Activated CD4-positive, alpha-beta memory T cell treated with anti-CD3 and anti-CD28 coated beads for 36 hours (primary cell): ENCODE results near the gene CPSF4. TPM values are rescaled to one million over a fixed set of nuclear protein-coding genes. Genes with fewer than 3 reads are reported as not detected.
"Not testable (repeated sequence)": the region's sequence is repeated elsewhere in the genome, so short reads cannot be mapped to it uniquely, and the experiment has no call there.

ENCODE experiments used
- CTCF ChIA-PET: fragments of 350-600 bp; sonication (Branson Sonifier 250); formaldehyde crosslinking; loops from one replicate; lab custom pipeline; 2021; ENCODE audit warnings: antibody characterized with exemption, inconsistent platforms; lab: Charles Lee
- POLR2A ChIA-PET: fragments of 350-600 bp; sonication (Branson Sonifier 250); formaldehyde crosslinking; loops from one replicate; lab custom pipeline; 2021; ENCODE audit warnings: antibody characterized with exemption; lab: Charles Lee
- DNase-seq: peaks from one replicate; pipeline ENCODE4 v3.0.0-alpha.2; 2020
- H3K27ac Mint-ChIP-seq: one replicate; pipeline ENCODE4 v1.8.0; 2021; ENCODE audit warnings: mixed read lengths
- H3K27me3 Mint-ChIP-seq: one replicate; pipeline ENCODE4 v1.8.0; 2021; ENCODE audit warnings: mixed read lengths
- H3K36me3 Mint-ChIP-seq: one replicate; pipeline ENCODE4 v1.8.0; 2021; ENCODE audit warnings: mixed read lengths
- H3K4me1 Mint-ChIP-seq: one replicate; pipeline ENCODE4 v1.8.0; 2021; ENCODE audit warnings: low read depth, mixed read lengths
- H3K4me3 Mint-ChIP-seq: one replicate; pipeline ENCODE4 v1.8.0; 2021; ENCODE audit warnings: mild to moderate bottlenecking, mixed read lengths
- H3K9me3 Mint-ChIP-seq: one replicate; pipeline ENCODE4 v1.8.0; 2021; ENCODE audit warnings: mixed read lengths
- intact Hi-C: fragments of 100-400 bp; cut with micrococcal nuclease; formaldehyde crosslinking; loops from one replicate; pipeline ENCODE4 v1.15.1; 2023
- total RNA-seq, 2 experiments: library from RNA; stranded (reverse); gene quantifications; one replicate each; pipeline ENCODE4 v1.2.3, GENCODE V29; 2021

The CPSF4 gene
- total RNA-seq, 2 experiments from 2014 or later = 57.7 to 60.3 TPM

GRCh38 chr7:99499721-99500636, 61.2 kb downstream of the CPSF4 start, which contains the start of gene ZNF394:
Gene ZNF394, minus strand, starts transcription at chr7:99500281. Its CDS starts 188 bp downstream, at chr7:99500093.
- ChIA-PET POLR2A (interaction anchor here (0.6 to 2.5 kb wide), 8 partner anchors 23 to 124 kb away, joined by 3 to 13 read pairs (median 6); partner anchors contain the start of genes FAM200A, ZNF655, ZNF789 and ZSCAN25), CTCF (interaction anchor here (0.6 to 1.2 kb wide), 3 partner anchors 15 to 356 kb away, joined by 3 to 4 read pairs (median 3); partner anchors contain the start of genes CPSF4 and PTCD1)
- Mint-ChIP-seq H3K4me1 (peaks cover 21% of the 10 kb centered on the region), H3K27ac (peak within 1 kb of the TSS; percentile 99), H3K27me3 (no peaks in the 10 kb centered on the region), H3K9me3 (no peaks in the 10 kb centered on the region), H3K4me3 (peak within 1 kb of the TSS; percentile 99), H3K36me3 (peaks cover 34% of the 10 kb centered on the region)
- intact Hi-C loops = loop anchor here (1.0 to 10.0 kb wide), 7 partner anchors 28 to 1752 kb away; partner anchors contain the start of genes BUD31, COPS6, FAM200A and PDAP1
- peak; percentile 94 for DNase-seq

- Mint-ChIP-seq H3K27me3 (no peaks in the 10 kb centered on the region), H3K4me1 (peaks cover 24% of the 10 kb centered on the region), H3K9me3 (no peaks in the 10 kb centered on the region), H3K27ac (peak overlapping the region; percentile 99), H3K4me3 (peak overlapping the region; percentile 99), H3K36me3 (peaks cover 27% of the 10 kb centered on the region)
- POLR2A ChIA-PET = interaction anchor here (0.8 to 2.5 kb wide), 7 partner anchors 28 to 356 kb away, joined by 3 to 13 read pairs (median 8); partner anchors contain the start of genes FAM200A, ZNF655, ZNF789 and ZSCAN25
- intact Hi-C loops = loop anchor here (1.0 to 10.0 kb wide), 6 partner anchors 28 to 1752 kb away; partner anchors contain the start of genes BUD31, COPS6, FAM200A and PDAP1
- DNase-seq = no peak
- CTCF ChIA-PET = interaction anchor here (1.2 kb wide), 1 partner anchor 62 kb away, joined by 4 read pairs; the partner anchor contains the start of genes CPSF4 and PTCD1
Observed at GRCh38 chr7:99500637-99501009, 61.9 kb downstream of the CPSF4 start.

- intact Hi-C loops = loop anchor here (2.0 to 10.0 kb wide), 4 partner anchors 92 to 1751 kb away; partner anchors contain the start of genes BUD31, COPS6, PDAP1 and ZNF3
- Mint-ChIP-seq H3K27ac (peak overlapping the region; percentile 0), H3K36me3 (peaks cover 21% of the 10 kb centered on the region), H3K4me1 (peaks cover 28% of the 10 kb centered on the region), H3K4me3 (peak overlapping the region; percentile 99)
- CTCF ChIA-PET = interaction anchor here (1.2 kb wide), 1 partner anchor 63 kb away, joined by 4 read pairs; the partner anchor contains the start of genes CPSF4 and PTCD1
- not testable (repeated sequence) for H3K9me3 Mint-ChIP-seq, H3K27me3 Mint-ChIP-seq, DNase-seq
- POLR2A ChIA-PET = interaction anchor here (0.8 to 2.5 kb wide), 3 partner anchors 56 to 356 kb away, joined by 3 to 13 read pairs (median 9); partner anchors contain the start of genes ZNF655 and ZSCAN25
Observed at GRCh38 chr7:99501236-99501635, 62.5 kb downstream of the CPSF4 start.

DNA sequence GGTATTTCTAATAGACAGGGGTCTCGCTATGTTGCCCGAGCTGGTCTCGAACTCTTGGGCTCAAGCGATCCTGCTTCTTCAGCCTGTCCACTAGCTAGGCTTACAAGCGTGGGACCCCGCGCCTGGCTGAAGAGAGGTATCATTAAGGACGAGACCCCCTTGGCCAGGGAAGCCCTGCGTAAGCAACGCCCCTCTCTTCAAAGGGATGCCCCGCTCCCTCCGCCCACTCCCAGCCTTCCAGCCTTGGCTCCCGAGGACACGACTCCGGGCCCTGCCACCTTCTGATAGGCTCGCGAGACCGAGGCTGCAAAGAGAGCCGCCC, 65.5 kb downstream of the CPSF4 start:
- ChIA-PET CTCF (interaction anchor here (1.2 to 1.7 kb wide), 2 partner anchors 20 to 97 kb away, joined by 3 to 4 read pairs; no protein-coding TSS in a partner anchor), POLR2A (interaction anchor here (1.2 to 2.0 kb wide), 6 partner anchors 28 to 415 kb away, joined by 4 to 10 read pairs (median 4); partner anchors contain the start of genes ATP5MF, TRIM4 and ZNF655)
- peak overlapping the region; percentile 96 for H3K4me3 Mint-ChIP-seq
- H3K27ac Mint-ChIP-seq = peak overlapping the region; percentile 98
- H3K4me1 Mint-ChIP-seq = peaks cover 21% of the 10 kb centered on the region
- H3K27me3 Mint-ChIP-seq = no peaks in the 10 kb centered on the region
- H3K36me3 Mint-ChIP-seq = peaks cover 13% of the 10 kb centered on the region
- H3K9me3 Mint-ChIP-seq = no peaks in the 10 kb centered on the region
- no peak for DNase-seq
- intact Hi-C loops = loop anchor here (1.0 to 10.0 kb wide), 6 partner anchors 32 to 1748 kb away; partner anchors contain the start of genes COPS6, CPSF4, PTCD1 and ZNF3

DNA sequence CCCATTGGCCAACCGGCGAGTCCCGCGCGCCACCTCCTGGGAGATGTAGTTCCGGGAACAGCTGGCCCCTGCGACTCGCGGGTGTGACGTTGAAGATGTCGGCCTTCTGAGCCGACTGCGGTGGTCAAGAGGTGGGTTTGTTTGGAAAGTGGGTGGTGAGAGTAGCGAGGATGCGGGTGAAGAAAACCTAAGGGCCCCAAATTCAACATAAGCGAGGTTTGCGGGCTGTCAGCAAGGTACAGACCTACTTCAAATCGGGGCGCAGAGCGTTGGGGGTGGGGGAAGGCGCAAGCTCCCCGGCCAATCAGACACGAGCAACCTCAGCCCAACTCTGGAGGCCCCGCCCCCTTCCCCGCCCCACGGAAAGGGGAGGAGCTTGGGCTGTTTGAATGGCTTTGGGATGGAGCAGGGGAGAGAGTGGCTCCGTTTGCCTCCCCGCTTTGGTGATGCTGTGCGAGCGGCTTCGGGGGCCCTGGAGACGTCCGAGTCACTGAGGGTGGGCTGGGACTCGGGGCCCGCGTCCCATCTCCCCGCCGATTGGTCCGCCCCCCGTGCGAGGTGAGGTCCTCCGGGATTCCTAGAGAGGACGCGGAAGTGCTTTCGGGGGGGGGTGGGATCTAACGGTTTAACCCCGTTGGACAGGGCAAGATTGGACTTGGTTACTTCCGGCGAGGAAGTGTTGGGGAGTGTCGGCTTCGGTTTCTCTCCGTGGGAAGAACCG, 66.0 kb downstream of the CPSF4 start, which contains the start of gene ZKSCAN5:
Gene ZKSCAN5 (plus strand): TSS at position 60 of the 721 bp plus-strand sequence. CDS start 1,383 bp downstream, outside the sequence.
- intact Hi-C loops = loop anchor here (1.0 to 10.0 kb wide), 6 partner anchors 32 to 1748 kb away; partner anchors contain the start of genes COPS6, CPSF4, PTCD1 and ZNF3
- Mint-ChIP-seq H3K36me3 (peaks cover 8% of the 10 kb centered on the region), H3K27ac (peak within 1 kb of the TSS; percentile 98), H3K4me1 (peaks cover 21% of the 10 kb centered on the region), H3K9me3 (no peaks in the 10 kb centered on the region), H3K27me3 (no peaks in the 10 kb centered on the region), H3K4me3 (peak within 1 kb of the TSS; percentile 96)
- ChIA-PET POLR2A (interaction anchor here (0.6 to 2.0 kb wide), 8 partner anchors 29 to 415 kb away, joined by 3 to 10 read pairs (median 4); partner anchors contain the start of genes ATP5MF, TRIM4 and ZNF655), CTCF (interaction anchor here (1.2 to 1.7 kb wide), 2 partner anchors 20 to 98 kb away, joined by 3 to 4 read pairs; no protein-coding TSS in a partner anchor)
- DNase-seq = peak; percentile 98

DNA sequence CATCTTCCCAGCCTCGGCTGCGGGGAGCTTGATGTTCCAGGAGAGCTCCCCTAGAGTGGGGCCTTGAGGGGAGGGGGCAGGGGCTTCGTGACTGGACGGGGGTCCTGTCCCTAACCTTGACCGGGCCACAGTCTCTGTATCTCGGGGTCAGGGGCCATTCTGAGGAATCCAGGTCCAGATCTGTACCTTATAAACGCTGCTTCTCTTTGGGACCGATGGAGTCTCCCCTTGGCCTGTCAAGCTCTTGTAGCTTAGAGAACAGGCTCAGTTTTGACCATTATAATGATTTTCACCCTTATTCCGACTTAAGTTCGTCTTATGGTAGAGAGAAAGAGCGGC, 66.5 kb downstream of the CPSF4 start:
- H3K4me1 Mint-ChIP-seq = peaks cover 21% of the 10 kb centered on the region
- ChIA-PET POLR2A (interaction anchor here (0.6 to 2.0 kb wide), 8 partner anchors 29 to 414 kb away, joined by 3 to 10 read pairs (median 4); partner anchors contain the start of genes ATP5MF, TRIM4 and ZNF655), CTCF (interaction anchor here (1.2 to 1.7 kb wide), 2 partner anchors 19 to 98 kb away, joined by 3 to 4 read pairs; no protein-coding TSS in a partner anchor)
- intact Hi-C loops = loop anchor here (2.0 to 10.0 kb wide), 4 partner anchors 66 to 580 kb away; partner anchors contain the start of genes COPS6, CPSF4, PTCD1 and ZNF3
- no peaks in the 10 kb centered on the region for H3K9me3 Mint-ChIP-seq
- DNase-seq = no peak
- no peaks in the 10 kb centered on the region for H3K27me3 Mint-ChIP-seq
- peak overlapping the region; percentile 96 for H3K4me3 Mint-ChIP-seq
- H3K36me3 Mint-ChIP-seq = peaks cover 4% of the 10 kb centered on the region
- peak overlapping the region; percentile 98 for H3K27ac Mint-ChIP-seq

Other genes with a start within 250 kb of the CPSF4 start
- not detected for gene KPNA7, start 230.8 kb upstream of the CPSF4 start, total RNA-seq
- not detected for gene MYH16, start 166.1 kb upstream of the CPSF4 start, total RNA-seq
- gene ARPC1A, start 113.0 kb upstream of the CPSF4 start, total RNA-seq = 10 to 100 TPM; 66.9 to 70.0 TPM
- 100 to 1,000 TPM; 432 to 435 TPM for gene ARPC1B, start 64.2 kb upstream of the CPSF4 start, total RNA-seq
- 100 to 1,000 TPM; 149 to 162 TPM for gene PDAP1, start 30.3 kb upstream of the CPSF4 start, total RNA-seq
- 100 to 1,000 TPM; 143 to 149 TPM for gene BUD31, start 30.0 kb upstream of the CPSF4 start, total RNA-seq
- gene PTCD1, start 145 bp upstream of the CPSF4 start, total RNA-seq = 1 to 10 TPM; 7.4 TPM
- gene ATP5MF, start 27.2 kb downstream of the CPSF4 start, total RNA-seq = 100 to 1,000 TPM; 366 to 374 TPM
- gene ZNF789, start 33.9 kb downstream of the CPSF4 start, total RNA-seq = 10 to 100 TPM; 14.2 to 15.6 TPM
- gene ZNF394, start 61.3 kb downstream of the CPSF4 start, total RNA-seq = 10 to 100 TPM; 26.2 to 27.7 TPM
- 1 to 10 TPM; 7.6 to 7.7 TPM for gene ZKSCAN5, start 65.7 kb downstream of the CPSF4 start, total RNA-seq
- gene FAM200A, start 113.2 kb downstream of the CPSF4 start, total RNA-seq = 1 to 10 TPM; 4.0 to 4.8 TPM
- gene ZNF655, start 119.7 kb downstream of the CPSF4 start, total RNA-seq = 10 to 100 TPM; 47.9 to 49.8 TPM
- gene TMEM225B, start 159.3 kb downstream of the CPSF4 start, total RNA-seq = 1 to 10 TPM in 1 of 2 experiments, under 1 TPM in 1; 0.87 to 1.2 TPM
- gene ZSCAN25, start 178.0 kb downstream of the CPSF4 start, total RNA-seq = 10 to 100 TPM; 15.9 to 20.3 TPM
- not detected for gene CYP3A5, start 241.1 kb downstream of the CPSF4 start, total RNA-seq